Tibial nerve (tissue), 4 donors: Measurements from ENCODE around the gene CDH16. TPM values are rescaled to one million over a fixed set of nuclear protein-coding genes. Genes with fewer than 3 reads are reported as not detected.

ENCODE experiments used
- DNase-seq, 2 donors: peaks; one replicate each; pipeline ENCODE4 v3.0.0-alpha.2; 2019; ENCODE audit warnings: low spot score in 2 of 2
- H3K27ac ChIP-seq, 4 donors: fragments of 200-600 bp; sonication (generic) in 3 of 4; one replicate each; pipeline ENCODE4 v1.5.1; 2017 to 2019; ENCODE audit warnings: mild to moderate bottlenecking in 1 of 4
- H3K27me3 ChIP-seq, 2 donors: fragments of 200-600 bp; sonication (generic) in 1 of 2; one replicate each; pipeline versions ENCODE4 v1.5.1 to v1.6.0; 2017 to 2019
- H3K36me3 ChIP-seq, 3 donors: fragments of 200-600 bp; sonication (generic); one replicate each; pipeline ENCODE4 v1.5.1; 2018 to 2019
- H3K4me1 ChIP-seq, 4 donors: fragments of 200-600 bp; sonication (generic) in 3 of 4; one replicate each; pipeline ENCODE4 v1.5.1; 2017 to 2019
- H3K4me3 ChIP-seq, 4 donors: fragments of 200-600 bp; sonication (generic) in 3 of 4; one replicate each; pipeline ENCODE4 v1.5.1; 2017 to 2019; ENCODE audit warnings: mild to moderate bottlenecking in 1 of 4, moderate library complexity in 1 of 4
- H3K9me3 ChIP-seq, 4 donors: fragments of 200-600 bp; sonication (generic) in 3 of 4; one replicate each; pipeline ENCODE4 v1.5.1; 2017 to 2019
- EP300 ChIP-seq, 2 donors: sonication (generic); formaldehyde crosslinking; IDR thresholded peaks; one replicate each; pipeline ENCODE4 v1.6.1; 2017; ENCODE audit warnings: antibody characterized with exemption in 2 of 2, mild to moderate bottlenecking in 1 of 2
- POLR2A ChIP-seq, 2 donors: fragments of 450-650 bp; IDR thresholded peaks; one replicate each; pipeline ENCODE4 v1.6.1; 2017; ENCODE audit warnings: antibody characterized with exemption in 2 of 2, mild to moderate bottlenecking in 2 of 2, moderate library complexity in 2 of 2
- WGBS, 2 donors: methylation state at CpG; one replicate each; pipeline ENCODE4 v1.1.5; 2018; 5-methylcytosine and 5-hydroxymethylcytosine counted together
- total RNA-seq, 4 donors: library from RNA; depleted of rRNA; stranded (reverse); fragments of >200 nt; gene quantifications; one replicate each; pipeline ENCODE4 v1.1.0, GENCODE V29; 2016
- TF ChIP-seq, protein P1 (sequence below), 5 experiments: fragments of 200-600 bp in 3 of 5; fragments of 450-650 bp in 2 of 5; sonication (generic) in 3 of 5; IDR thresholded peaks; one replicate each; pipeline ENCODE4 v1.5.1; 2016 to 2019; ENCODE audit warnings: antibody characterized with exemption in 5 of 5, mild to moderate bottlenecking in 3 of 5, moderate library complexity in 2 of 5

The CDH16 gene
- total RNA-seq, 4 donors from 2014 or later = 0.30 to 2.5 (median 1.4) TPM

DNA sequence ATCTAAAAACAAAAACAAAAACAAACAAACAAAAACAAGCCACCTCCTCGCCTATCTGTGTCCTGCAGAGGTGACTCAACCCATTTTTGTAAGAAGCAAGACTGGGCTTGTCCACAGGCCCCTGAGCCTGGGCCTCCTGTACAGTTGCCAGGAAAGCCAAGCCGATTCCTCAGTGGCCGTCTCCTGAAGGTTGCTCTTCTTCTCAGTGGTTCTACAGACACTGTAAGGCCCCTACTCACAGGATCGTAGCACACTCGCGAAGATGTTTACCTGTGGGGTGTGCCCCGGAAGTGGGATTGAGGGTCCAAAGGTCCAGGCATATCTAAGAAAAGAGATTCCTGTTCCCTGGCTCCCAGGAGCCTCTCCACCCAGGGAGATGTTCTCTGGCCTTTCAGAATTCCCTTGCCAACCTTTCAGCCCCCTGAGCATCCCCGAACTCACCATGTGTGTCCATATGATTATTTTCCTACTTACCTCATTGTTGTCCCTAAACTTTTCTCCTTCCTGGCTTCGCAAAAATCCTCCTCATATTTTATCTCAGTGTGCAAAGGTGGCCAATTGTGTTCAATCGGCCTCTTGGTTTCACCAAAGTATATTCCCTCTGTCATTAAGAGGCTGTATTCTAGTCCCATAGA is 34.9 kb upstream of the CDH16 start:
- no peak overlapping the region for H3K4me3 ChIP-seq
- peaks cover 0 to 16% of the 10 kb centered on the region in 2 donors for H3K27me3 ChIP-seq
- WGBS, 2 donors = 77 to 78% methylated on average over 10 of the region's 10 CpGs
- peaks cover 0 to 8% (median 6%) of the 10 kb centered on the region in 4 donors for H3K4me1 ChIP-seq
- H3K36me3 ChIP-seq = no peaks in the 10 kb centered on the region
- peaks cover 0 to 6% (median 0%) of the 10 kb centered on the region in 4 donors for H3K9me3 ChIP-seq
- TF ChIP-seq, protein P1, sequence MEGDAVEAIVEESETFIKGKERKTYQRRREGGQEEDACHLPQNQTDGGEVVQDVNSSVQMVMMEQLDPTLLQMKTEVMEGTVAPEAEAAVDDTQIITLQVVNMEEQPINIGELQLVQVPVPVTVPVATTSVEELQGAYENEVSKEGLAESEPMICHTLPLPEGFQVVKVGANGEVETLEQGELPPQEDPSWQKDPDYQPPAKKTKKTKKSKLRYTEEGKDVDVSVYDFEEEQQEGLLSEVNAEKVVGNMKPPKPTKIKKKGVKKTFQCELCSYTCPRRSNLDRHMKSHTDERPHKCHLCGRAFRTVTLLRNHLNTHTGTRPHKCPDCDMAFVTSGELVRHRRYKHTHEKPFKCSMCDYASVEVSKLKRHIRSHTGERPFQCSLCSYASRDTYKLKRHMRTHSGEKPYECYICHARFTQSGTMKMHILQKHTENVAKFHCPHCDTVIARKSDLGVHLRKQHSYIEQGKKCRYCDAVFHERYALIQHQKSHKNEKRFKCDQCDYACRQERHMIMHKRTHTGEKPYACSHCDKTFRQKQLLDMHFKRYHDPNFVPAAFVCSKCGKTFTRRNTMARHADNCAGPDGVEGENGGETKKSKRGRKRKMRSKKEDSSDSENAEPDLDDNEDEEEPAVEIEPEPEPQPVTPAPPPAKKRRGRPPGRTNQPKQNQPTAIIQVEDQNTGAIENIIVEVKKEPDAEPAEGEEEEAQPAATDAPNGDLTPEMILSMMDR (IDR thresholded peaks at IDR 0.05) = no peak
- TF ChIP-seq POLR2A (IDR thresholded peaks at IDR 0.05) (no peak), EP300 (IDR thresholded peaks at IDR 0.05) (no peak)
- DNase-seq = no peak
- H3K27ac ChIP-seq = no peak overlapping the region

- Histone ChIP-seq H3K9me3 (peaks cover 0 to 6% (median 0%) of the 10 kb centered on the region in 4 donors), H3K27me3 (peaks cover 0 to 16% of the 10 kb centered on the region in 2 donors), H3K27ac (no peak overlapping the region), H3K4me3 (no peak overlapping the region), H3K36me3 (no peaks in the 10 kb centered on the region), H3K4me1 (peaks cover 0 to 14% (median 11%) of the 10 kb centered on the region in 4 donors)
- TF ChIP-seq POLR2A (IDR thresholded peaks at IDR 0.05) (no peak), EP300 (IDR thresholded peaks at IDR 0.05) (no peak)
- TF ChIP-seq, protein P1 (IDR thresholded peaks at IDR 0.05) = no peak
- WGBS, 2 donors = 84 to 85% methylated on average over 7 of the region's 7 CpGs
- DNase-seq = no peak
These were observed 33.9 kb upstream of the CDH16 start for GRCh38 chr16:66952430-66953110.

DNA sequence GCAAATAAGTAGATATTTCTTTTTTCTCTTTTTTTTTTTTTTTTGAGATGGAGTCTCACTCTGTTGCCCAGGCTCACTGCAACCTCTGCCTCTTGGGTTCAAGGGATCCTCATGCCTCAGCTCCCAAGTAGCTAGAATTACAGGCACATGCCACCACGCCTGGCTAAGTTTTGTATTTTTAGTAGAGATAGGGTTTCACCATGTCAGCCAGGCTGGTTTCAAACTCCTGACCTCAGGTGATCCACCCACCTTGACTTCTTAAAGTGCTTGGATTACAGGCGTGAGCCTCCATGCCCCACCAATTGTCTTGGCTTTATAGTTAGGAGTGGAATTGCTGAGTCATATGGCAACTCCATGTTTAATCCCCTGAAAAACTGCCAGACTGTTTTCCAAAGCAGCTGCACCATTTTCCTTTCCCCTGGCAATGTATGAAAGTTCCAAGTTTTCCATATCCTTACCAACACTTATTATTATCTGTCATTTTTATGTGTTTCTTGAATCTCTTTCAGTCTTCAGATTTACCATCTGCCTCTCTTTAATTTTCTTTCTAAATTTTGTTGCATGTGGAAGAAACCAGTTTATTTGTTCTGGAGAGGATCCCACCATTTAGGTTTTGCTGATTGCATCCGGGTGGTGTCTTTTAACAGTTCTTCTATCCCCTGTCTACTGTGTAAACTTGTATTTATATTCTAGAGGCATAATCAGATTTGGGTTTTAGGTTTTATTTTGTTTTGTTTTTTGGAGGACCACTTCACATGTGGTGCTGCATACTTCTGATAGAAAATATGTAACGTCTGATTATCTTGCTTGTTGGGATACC is 32.5 kb upstream of the CDH16 start:
- H3K27me3 ChIP-seq = peaks cover 0 to 16% of the 10 kb centered on the region in 2 donors
- H3K27ac ChIP-seq = no peak overlapping the region
- no peaks in the 10 kb centered on the region for H3K36me3 ChIP-seq
- peaks cover 0 to 6% (median 0%) of the 10 kb centered on the region in 4 donors for H3K9me3 ChIP-seq
- H3K4me1 ChIP-seq = peaks cover 0 to 20% (median 11%) of the 10 kb centered on the region in 4 donors
- no peak for DNase-seq
- H3K4me3 ChIP-seq = no peak overlapping the region
- TF ChIP-seq EP300 (IDR thresholded peaks at IDR 0.05) (no peak), POLR2A (IDR thresholded peaks at IDR 0.05) (no peak)
- TF ChIP-seq, protein P1 (IDR thresholded peaks at IDR 0.05) = no peak
- 83 to 86% methylated on average over 4 of the region's 4 CpGs for WGBS, 2 donors

DNA sequence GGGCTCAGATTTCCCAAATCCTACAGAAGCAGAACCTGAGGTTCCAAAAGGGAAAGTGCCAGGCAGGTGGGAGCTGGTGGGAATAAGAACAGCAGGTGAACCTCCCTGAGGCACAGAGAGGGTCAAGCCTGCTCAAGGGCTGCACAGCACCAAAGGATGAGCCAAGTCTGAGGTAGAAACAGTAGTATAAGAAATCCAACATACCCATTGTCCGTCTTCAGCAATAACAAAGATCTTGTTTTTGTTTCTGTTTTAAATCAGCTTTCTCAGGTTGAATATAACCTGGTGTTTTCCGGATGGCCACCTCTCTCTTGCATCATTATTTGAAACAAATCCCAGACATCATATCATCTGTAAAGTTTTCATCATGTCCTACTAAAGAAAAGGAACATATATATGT is 31.8 kb upstream of the CDH16 start:
- no peak for DNase-seq
- H3K27ac ChIP-seq = no peak overlapping the region
- peaks cover 0 to 16% of the 10 kb centered on the region in 2 donors for H3K27me3 ChIP-seq
- H3K36me3 ChIP-seq = no peaks in the 10 kb centered on the region
- no peak overlapping the region for H3K4me3 ChIP-seq
- peaks cover 0 to 20% (median 11%) of the 10 kb centered on the region in 4 donors for H3K4me1 ChIP-seq
- TF ChIP-seq, protein P1 (IDR thresholded peaks at IDR 0.05) = no peak
- TF ChIP-seq POLR2A (IDR thresholded peaks at IDR 0.05) = no peak
- TF ChIP-seq EP300 (IDR thresholded peaks at IDR 0.05) = no peak
- 84 to 93% methylated on average over 2 of the region's 2 CpGs for WGBS, 2 donors
- H3K9me3 ChIP-seq = peaks cover 0 to 6% (median 0%) of the 10 kb centered on the region in 4 donors
